H1 (cell line): ENCODE results near the gene TGM3. TPM values are rescaled to one million over a fixed set of nuclear protein-coding genes. Genes with fewer than 3 reads are reported as not detected.

Experiments
- CBX5 ChIP-seq: fragments of 300-800, 300-1000 bp; sonication (generic); IDR thresholded peaks from 2 replicates; pipeline ENCODE4 v1.7.1; 2016; ENCODE audit warnings: antibody characterized with exemption, low read length, low read depth
- SAP30 ChIP-seq: fragments of 300-600 bp; sonication (generic); IDR thresholded peaks from 2 replicates; pipeline ENCODE4 v1.7.1; 2012; ENCODE audit warnings: low read length, moderate library complexity, mild to moderate bottlenecking, inconsistent platforms; ENCODE audit not compliant: insufficient read depth, insufficient replicate concordance
- SIRT6 ChIP-seq: IDR thresholded peaks from one replicate; pipeline ENCODE4 v1.7.1; 2012; ENCODE audit warnings: low read length, inconsistent platforms
- polyA plus RNA-seq, 7 experiments: library from polyadenylated mRNA; depleted of rRNA in 3 of 7; stranded (reverse) in 5 of 7; unstranded in 2 of 7; fragments of >200 nt in 5 of 7; fragments of 200-250 nt in 2 of 7; gene quantifications; 1 replicate in 5 of 7; 2 replicates in 1 of 7; 4 replicates in 1 of 7; pipeline versions ENCODE4 v1.2.1 to v1.2.3, GENCODE V29; 2011 to 2013; ENCODE audit warnings: missing spikeins in 2 of 7, mixed read lengths in 2 of 7
- total RNA-seq: library from RNA; stranded (reverse); fragmentation: NEBNext Ultra II Directional; extraction: Animal tissue kit (Norgen Biotek cat#: 25700); gene quantifications from 2 replicates; pipeline ENCODE4 v1.2.1, GENCODE V29; 2021

Gene TGM3
- total and polyA plus RNA-seq, 2 of the 8 experiments (the other 6 are each of a cell fraction or from before 2014, with no cell fraction given): 0.12 TPM; not detected in 1

DNA sequence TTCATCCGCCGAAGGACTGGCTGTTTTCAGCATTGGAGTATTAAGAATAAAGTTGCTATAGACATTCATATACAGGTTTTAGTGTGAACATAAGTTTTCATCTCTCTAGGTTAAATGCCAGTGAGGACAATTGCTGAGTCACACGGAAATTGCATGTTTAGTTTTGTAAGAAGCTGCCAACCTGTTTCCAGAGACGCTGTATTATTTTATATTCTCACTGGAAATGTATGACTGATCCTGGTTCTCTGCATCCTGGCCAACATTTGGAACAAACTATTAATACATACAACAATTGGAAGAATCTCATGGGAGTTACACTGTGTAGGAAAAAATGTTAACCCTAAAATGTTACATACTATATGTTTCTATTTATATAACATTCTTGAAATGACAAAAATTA lies 68.2 kb downstream of the TGM3 start (continued):
- no peak for TF ChIP-seq SAP30
- no peak for TF ChIP-seq CBX5
- TF ChIP-seq SIRT6: no peak
